ENCODE data around the gene ZIM2. TPM values are rescaled to one million over a fixed set of nuclear protein-coding genes. Genes with fewer than 3 reads are reported as not detected.
"Not testable (repeated sequence)": the region's sequence is repeated elsewhere in the genome, so short reads cannot be mapped to it uniquely, and the experiment has no call there.

The ZIM2 gene
- total RNA-seq, 2 donors from 2014 or later = 1.6 TPM; not detected in 1

DNA sequence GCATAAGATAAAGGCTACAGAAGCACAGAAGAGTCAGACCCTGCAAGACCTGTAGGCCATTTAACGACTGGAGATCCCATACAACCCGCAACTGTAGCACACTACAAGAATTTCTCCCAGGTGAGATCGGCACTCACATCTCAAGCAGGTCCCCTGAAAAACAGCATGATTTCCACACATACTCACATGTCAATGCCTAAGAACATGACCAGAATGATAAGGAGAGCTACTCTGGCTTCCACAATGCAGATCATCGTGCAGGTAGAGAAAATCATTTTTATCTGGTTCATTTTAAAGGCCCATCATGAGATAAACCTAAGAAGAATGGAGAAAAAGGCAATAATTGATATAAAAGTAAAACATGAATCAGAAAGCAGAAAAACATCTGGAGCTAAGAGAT is 17.5 kb upstream of the ZIM2 start:
- ATAC-seq (no peak), DNase-seq (no peak)
- no peaks in the 10 kb centered on the region for H3K9me3 ChIP-seq
- no peak overlapping the region for H3K4me3 ChIP-seq
- no peaks in the 10 kb centered on the region for H3K4me1 ChIP-seq
- no peaks in the 10 kb centered on the region for H3K27me3 ChIP-seq
- WGBS, 2 donors = 66 to 79% methylated on average over 4 of the region's 4 CpGs
- H3K36me3 ChIP-seq (replicated peaks in 1 of 2; ENCODE audit: insufficient read depth in 1 of 2, low read depth in 2 of 2) = no peaks in the 10 kb centered on the region
- intact Hi-C loops (cut with DNase I) = no loop called here
- TF ChIP-seq, protein P1, sequence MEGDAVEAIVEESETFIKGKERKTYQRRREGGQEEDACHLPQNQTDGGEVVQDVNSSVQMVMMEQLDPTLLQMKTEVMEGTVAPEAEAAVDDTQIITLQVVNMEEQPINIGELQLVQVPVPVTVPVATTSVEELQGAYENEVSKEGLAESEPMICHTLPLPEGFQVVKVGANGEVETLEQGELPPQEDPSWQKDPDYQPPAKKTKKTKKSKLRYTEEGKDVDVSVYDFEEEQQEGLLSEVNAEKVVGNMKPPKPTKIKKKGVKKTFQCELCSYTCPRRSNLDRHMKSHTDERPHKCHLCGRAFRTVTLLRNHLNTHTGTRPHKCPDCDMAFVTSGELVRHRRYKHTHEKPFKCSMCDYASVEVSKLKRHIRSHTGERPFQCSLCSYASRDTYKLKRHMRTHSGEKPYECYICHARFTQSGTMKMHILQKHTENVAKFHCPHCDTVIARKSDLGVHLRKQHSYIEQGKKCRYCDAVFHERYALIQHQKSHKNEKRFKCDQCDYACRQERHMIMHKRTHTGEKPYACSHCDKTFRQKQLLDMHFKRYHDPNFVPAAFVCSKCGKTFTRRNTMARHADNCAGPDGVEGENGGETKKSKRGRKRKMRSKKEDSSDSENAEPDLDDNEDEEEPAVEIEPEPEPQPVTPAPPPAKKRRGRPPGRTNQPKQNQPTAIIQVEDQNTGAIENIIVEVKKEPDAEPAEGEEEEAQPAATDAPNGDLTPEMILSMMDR (IDR thresholded peaks at IDR 0.05) = no peak
- no peak for TF ChIP-seq POLR2A (IDR thresholded peaks at IDR 0.05)
- no peak overlapping the region for H3K27ac ChIP-seq

DNA sequence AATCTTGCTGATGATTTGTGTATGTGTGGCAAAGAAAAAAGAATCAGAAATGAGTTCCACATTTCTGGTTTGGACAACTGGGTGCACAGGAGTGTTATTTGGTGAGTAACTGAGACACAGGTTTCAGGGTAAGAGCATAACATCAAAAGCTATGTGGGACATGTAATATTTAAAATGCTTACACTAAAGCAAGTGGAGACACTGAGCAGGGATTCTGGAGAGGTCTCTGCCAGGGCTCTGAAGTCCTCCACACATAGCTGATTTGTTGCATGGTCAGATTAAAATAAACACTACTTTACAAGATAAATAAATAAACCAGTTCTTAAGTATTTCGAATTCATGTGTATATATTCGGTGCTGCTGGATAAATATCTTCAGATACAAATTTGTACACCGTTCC is 16.3 kb upstream of the ZIM2 start:
- TF ChIP-seq POLR2A (IDR thresholded peaks at IDR 0.05) = no peak
- TF ChIP-seq, protein P1 (IDR thresholded peaks at IDR 0.05) = no peak
- DNase-seq (no peak), ATAC-seq (no peak)
- Histone ChIP-seq H3K9me3 (no peaks in the 10 kb centered on the region), H3K36me3 (replicated peaks in 1 of 2; ENCODE audit: insufficient read depth in 1 of 2, low read depth in 2 of 2) (no peaks in the 10 kb centered on the region), H3K4me3 (no peak overlapping the region), H3K4me1 (no peaks in the 10 kb centered on the region), H3K27me3 (no peaks in the 10 kb centered on the region), H3K27ac (no peak overlapping the region)
- intact Hi-C loops (cut with DNase I) = no loop called here
- 67 to 72% methylated on average over 3 of the region's 3 CpGs for WGBS, 2 donors

DNA sequence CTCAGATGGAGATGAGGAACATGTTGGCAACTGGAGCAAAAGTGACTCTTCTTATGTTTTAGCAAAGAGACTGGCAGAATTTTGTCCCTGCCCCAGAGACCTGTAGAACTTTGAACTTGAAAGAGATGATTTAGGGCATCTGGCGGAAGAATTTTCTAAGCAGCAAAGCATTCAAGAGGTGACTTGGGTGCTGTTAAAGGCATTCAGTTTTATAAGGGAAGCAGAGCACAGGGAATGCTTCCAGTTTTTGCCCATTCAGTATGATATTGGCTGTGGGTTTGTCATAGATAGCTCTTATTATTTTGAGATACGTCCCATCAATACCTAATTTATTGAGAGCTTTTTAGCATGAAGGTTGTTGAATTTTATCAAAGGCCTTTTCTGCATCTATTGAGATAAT is 11.8 kb upstream of the ZIM2 start:
- H3K4me3 ChIP-seq; H3K4me1 ChIP-seq; DNase-seq; ATAC-seq; H3K27ac ChIP-seq; H3K36me3 ChIP-seq (replicated peaks in 1 of 2; ENCODE audit: insufficient read depth in 1 of 2, low read depth in 2 of 2); intact Hi-C loops (cut with DNase I); H3K9me3 ChIP-seq; H3K27me3 ChIP-seq: not testable (repeated sequence)
- 68 to 74% methylated on average over 2 of the region's 2 CpGs for WGBS, 2 donors

DNA sequence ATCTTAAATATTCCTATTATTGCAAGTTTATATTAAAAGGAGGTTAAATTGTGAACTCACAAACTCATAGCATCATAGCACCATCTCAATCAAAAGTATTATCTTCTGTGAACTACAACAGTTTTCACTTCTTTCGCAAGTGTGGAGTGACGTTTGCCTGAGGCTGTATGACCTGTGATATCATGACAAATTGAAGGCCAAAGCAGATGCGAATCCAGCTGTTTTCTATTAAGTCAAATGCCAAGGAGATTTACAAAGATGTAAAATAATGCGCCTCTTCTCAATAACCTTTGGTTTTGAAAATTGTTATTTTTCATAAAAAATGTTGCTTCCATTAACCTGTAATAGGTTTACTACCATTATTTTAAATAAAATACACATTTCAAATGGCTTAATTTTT is 7.6 kb upstream of the ZIM2 start:
- no peaks in the 10 kb centered on the region for H3K9me3 ChIP-seq
- 60 to 68% methylated on average over 4 of the region's 4 CpGs for WGBS, 2 donors
- no peak overlapping the region for H3K27ac ChIP-seq
- DNase-seq (no peak), ATAC-seq (no peak)
- no peaks in the 10 kb centered on the region for H3K27me3 ChIP-seq
- intact Hi-C loops (cut with DNase I) = no loop called here
- TF ChIP-seq, protein P1 (IDR thresholded peaks at IDR 0.05) = no peak
- TF ChIP-seq POLR2A (IDR thresholded peaks at IDR 0.05) = no peak
- no peaks in the 10 kb centered on the region for H3K4me1 ChIP-seq
- H3K4me3 ChIP-seq = no peak overlapping the region
- no peaks in the 10 kb centered on the region for H3K36me3 ChIP-seq (replicated peaks in 1 of 2; ENCODE audit: insufficient read depth in 1 of 2, low read depth in 2 of 2)

DNA sequence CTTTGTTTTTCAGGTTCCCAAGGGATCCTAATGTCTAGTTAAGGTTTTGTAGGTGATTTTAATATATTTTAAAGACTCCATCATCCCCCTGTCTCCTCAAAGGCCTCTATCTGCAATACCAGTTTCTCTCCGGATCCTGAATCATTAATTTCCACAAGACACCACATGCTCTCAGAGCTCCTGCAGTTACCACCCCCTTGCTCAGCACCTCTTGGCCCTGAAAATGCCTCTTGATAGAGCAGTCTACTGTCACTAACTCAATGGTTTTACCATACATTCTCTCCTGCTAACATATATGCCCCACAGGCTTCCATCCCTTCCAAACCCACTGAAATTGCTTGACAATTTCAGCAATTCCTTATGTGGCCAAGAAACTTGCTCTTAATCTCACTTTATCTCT is 1.9 kb upstream of the ZIM2 start:
- Histone ChIP-seq H3K27ac (no peak overlapping the region), H3K4me1 (peaks cover 10% of the 10 kb centered on the region), H3K36me3 (replicated peaks in 1 of 2; ENCODE audit: insufficient read depth in 1 of 2, low read depth in 2 of 2) (no peaks in the 10 kb centered on the region), H3K4me3 (no peak overlapping the region), H3K9me3 (no peaks in the 10 kb centered on the region), H3K27me3 (no peaks in the 10 kb centered on the region)
- ATAC-seq (no peak), DNase-seq (no peak)
- intact Hi-C loops (cut with DNase I) = no loop called here
- 64 to 88% methylated on average over 1 of the region's 1 CpG for WGBS, 2 donors
- TF ChIP-seq POLR2A (IDR thresholded peaks at IDR 0.05) = no peak
- TF ChIP-seq, protein P1 (IDR thresholded peaks at IDR 0.05) = no peak
